T-helper 22 cell (primary cell): ENCODE data around the gene WDR86.

Experiments used
- DNase-seq: peaks from one replicate; pipeline ENCODE4 v3.0.0-alpha.2; 2020; ENCODE audit warnings: low read depth

Gene WDR86

DNA sequence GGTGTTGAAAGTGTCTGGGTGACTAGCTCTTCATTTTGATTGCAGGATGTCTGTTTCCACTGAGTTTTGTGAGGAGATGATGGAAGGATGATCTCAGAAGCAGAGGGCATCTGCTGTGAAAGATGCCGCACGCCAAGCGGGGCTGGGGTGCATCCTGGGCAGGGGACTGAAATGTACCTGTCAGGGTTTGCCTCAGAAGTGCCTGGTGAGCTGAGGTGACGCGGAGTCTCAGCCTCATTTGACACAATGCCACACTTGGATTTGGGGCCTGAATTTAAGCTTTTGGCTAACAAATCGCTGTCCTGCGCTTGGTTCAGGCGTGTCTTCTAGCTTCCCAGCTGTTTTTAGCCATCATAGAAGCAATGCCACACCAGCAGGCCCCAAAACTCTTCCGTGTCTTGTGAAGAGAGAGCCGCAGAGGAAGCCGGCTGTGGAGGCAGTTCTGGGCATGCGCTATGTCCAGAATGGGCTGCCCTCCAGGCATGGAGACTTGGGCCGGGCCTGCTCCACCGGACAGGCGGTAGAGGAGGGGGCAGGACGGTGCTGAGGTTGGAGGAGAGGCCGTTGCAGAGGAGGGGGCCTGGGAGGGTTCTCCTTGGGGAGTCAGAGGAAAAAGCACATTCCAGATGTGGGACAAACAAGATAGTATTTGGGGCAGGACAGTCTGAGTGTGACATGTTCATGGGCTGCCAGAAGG lies 31.2 kb downstream of the WDR86 start:
- DNase-seq: no peak

DNA sequence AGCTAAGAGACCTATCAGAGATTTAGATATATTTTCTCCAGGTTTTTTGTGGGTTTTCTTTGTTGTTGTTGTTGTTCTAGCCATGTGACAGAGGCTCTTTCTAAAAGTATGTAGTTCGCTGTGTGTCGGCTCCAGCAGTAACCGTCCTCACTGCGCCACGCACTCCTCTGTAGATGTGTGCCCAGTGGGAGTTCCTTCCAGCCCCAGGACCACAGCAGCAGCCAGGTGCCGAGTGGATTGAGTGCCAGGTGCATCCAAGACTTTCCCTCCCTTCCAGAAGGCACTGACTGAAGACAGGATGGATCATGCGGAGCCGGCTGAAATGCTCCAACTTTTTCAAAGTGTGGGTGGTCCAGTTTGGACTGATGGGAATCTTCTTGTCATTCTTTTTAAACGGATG lies 31.8 kb downstream of the WDR86 start:
- no peak for DNase-seq

DNA sequence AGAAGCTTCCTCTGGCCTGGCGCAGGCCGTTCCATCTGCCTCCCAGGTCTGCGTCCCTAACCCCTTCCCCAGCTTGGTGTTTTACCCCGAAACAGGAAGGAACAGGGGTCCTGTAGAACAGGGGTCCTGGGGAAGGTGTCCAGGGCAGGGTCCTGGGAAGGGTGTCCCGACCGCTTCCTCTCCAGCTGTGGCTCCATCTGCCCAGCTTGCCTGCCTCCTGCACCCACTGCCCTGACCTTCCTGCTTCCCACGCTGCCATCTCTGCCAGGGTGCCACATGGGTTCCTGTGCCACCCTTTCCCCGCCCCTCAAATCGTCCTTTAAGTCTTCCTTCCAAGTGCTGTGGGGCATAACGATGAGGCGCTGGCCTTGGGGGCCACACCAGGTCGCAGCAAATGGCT lies 32.4 kb downstream of the WDR86 start:
- no peak for DNase-seq

DNA sequence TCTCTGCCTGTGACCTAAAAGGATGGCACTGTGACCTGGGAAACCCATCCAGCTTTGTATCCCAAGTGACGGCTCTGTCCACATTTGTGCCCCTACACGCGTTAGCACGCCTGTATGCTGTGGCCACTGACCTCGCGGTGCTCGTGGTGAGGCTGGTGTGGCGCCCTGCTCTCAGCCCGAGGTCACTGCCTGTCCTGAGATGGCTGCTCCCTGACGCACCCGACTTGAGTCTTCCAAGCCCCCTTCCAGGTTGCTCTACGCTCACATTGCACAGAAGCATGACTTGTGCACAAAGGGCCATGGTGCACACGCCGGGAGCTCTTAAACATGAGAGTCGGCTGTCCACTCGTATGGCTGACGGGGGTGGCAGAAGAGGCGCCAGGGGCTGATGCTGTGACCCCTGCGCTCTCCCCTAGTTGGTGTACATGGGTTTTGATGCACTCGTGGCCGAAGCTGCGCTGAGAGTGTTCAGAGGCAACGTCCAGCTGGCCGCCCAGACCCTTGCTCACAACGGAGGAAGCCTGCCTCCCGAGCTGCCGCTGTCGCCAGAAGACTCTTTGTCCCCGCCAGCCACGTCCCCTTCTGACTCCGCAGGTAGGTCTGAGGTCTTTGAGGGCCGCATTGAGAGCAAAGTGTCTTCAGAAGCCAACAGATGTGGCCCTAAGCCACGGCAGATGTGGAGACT lies 33.5 kb downstream of the WDR86 start:
- DNase-seq: no peak

DNA sequence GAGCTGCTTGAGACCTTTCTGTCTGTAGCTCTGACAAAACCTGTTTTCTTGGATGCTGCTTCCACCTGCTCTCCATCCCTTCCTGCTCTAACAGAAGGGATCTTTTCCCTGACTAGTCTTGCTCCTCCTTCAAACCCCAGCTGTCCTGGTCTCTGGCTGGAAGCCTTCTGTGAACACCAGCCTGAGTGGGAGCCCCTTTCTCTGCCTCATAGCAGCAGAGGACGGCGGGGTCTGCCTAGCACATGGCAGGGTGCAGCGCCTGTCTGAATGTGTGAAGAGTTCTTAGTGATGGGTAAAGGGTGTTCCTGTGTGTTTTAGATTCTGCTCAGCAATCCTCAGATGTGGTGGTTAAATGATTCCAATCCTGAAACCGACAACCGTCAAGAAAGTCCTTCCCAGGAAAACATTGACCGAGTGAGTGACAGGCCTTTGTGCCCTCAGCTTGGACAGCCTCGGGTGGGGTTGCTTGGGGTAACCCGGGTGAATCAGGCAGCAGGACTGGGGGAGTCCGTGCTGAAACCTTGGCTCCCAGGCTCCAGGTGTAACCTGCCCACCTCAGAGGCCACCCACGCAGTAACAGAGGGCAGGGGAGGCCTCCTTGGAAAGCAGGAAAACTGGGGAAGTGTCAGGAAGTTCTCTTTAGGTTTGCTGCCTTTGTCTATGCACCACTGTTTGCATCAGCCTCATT lies 34.2 kb downstream of the WDR86 start:
- no peak for DNase-seq

DNA sequence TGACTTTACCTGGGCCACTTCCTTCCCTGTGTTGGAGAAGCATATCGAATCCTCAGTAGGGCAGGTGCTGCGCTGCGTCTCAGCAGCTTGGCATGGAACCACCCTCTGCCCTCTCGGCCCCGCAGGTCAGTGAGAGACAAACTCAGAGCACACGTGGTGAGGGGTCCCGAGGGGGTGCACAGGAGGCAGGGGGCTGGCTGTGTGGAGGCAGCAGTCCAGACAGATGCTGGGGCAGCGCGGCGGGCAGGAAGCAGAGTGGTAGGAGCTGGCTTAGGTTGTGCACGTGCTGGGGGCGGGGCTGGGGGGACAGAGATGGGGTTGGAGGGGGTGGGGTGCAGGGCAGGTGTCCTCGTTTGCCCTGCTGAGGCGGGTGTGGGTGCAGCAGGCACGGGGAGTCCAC lies 35.1 kb downstream of the WDR86 start:
- no peak for DNase-seq

DNA sequence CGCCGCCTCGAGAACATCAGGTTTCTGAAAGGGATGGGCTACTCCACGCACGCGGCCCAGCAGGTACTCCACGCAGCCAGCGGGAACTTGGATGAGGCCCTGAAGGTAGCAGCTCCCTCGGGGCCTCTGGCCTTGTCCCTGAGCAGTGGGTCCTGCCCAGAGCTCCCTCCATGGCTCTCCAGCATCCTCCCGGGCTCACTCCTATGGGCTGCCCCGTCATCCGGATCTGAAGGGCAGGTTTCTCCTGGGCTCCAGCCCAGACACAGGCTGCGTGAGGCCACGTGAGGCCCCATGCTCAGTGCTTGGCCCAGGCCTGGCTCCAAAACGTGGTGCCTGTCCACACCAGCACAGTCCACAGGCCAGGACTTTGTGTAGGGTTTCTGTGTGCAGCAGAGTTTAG lies 35.7 kb downstream of the WDR86 start:
- DNase-seq: no peak

DNA sequence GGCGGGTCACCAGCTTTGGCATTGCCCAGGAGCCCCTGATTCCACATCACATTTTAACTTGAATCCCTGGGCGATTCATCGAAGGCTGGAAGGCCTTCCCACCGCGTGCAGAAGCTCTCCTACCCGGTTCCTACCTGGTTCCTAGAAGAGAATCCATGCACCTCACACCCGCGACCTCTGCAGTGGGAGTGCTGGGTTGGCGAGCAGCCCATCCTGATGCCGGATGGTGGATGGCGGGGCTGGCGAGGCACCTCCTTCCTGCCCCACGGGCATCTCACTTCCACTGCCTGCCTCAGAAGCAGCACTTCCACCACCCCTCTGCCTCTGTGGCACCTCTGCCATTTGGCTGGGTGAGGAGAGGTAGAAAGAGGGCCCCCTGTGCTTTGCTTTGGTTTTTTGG lies 36.2 kb downstream of the WDR86 start:
- DNase-seq: no peak

DNA sequence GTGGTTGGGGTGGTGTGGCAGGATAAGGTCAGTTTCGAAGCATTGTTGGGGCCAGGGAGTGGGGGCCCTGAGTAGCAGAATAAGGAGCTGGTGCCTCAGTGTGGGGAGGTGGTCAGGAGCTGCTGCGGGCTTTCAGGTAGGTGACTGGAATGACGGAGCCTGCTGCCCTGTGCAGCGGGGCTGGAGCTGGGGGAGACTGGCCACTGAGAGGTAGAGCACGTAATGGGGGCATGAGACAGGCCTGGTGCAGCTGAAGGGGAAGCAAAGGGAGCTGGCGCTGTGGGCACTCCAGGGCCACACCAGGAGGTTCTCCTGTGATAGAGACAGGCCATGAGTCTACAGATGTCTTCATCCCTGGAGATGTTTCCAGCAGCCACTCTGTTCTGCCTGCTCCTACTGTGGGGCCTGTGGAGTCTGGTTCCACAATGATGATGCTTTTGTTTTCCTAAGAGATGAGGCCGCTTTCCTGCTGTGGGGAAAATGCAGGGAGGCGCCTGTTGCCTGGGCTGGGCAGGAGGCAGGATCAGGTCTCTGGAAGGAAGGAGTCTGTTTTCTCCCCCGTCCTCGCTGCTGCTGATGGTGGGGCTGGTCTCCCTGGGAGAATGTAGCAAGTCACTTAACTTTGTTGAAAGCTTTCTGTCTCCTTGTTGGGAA lies 37.1 kb downstream of the WDR86 start:
- no peak for DNase-seq

DNA sequence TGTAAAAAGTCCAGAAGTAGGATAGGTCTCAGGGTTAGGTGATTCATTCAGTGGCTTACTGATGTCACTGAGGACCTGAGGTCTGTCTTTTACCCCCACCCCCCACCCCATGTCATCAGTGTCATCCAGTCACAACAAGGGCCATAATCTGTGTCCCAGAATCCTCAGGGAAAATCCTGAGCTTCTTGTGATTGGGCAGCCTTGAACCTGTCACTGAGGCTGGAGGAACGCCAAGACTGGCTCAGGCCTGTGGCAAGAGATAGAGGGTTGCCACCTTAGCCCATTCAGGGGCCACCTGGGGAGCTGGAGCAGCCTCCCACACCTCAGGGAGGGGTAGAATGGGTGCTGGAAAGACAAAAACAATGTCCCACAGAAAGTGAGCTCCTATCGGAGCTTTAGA lies 38.6 kb downstream of the WDR86 start:
- DNase-seq: no peak

DNA sequence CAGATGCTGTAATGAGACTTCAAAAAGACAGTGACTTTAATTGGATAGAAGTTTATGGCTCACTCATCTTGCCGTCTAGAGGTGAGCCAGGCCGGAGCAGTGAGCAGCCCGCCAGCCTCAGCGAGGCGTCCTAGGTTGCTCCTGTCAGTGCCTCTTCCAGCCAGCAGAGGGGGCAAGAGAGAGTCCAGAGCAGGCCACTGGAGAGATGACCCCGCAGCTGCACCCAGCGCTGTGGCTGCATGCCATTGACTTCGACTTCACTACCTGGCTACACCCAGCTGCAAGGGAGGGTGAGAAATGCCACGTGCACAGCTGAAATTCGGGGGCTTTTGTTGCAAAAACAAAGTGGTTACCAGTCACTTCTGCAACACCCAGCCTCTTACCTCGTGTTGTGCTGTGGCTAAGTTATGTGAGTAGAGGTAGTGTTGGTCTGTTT lies 41.7 kb downstream of the WDR86 start:
- peak; percentile 54 for DNase-seq

DNA sequence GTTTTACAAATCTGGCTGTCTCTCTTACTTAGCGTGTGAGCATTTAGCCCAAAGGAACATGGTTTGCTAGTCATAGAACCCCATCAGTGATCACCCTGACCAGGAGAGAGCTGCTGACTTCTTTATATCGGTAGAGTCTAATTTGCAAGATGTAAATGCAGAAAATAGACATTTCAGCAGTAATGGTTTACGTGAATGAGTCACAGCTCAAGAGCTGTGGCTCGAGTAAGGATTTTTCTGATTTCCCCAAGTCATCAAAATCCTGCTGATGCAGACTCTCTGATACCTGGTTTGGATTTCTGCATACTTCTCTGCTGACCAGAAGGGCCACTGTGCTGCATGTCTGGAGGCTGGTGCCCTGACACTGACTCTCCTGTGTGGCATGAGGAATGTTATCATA lies 42.6 kb downstream of the WDR86 start:
- DNase-seq: no peak

DNA sequence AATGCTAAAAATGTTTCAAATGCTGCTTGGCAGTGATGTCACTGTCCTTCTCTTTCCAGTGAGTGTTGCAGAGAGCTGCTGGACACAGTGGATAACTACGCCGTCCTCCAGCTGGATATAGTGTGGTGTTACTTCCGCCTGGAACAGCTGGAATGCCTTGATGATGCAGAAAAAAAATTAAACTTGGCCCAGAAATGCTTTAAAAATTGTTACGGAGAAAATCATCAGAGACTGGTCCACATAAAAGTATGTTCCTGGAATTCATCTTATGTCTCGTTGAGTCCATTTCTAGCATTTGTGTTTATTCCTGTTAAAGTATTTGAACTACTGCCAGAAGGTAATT lies 43.0 kb downstream of the WDR86 start:
- no peak for DNase-seq

DNA sequence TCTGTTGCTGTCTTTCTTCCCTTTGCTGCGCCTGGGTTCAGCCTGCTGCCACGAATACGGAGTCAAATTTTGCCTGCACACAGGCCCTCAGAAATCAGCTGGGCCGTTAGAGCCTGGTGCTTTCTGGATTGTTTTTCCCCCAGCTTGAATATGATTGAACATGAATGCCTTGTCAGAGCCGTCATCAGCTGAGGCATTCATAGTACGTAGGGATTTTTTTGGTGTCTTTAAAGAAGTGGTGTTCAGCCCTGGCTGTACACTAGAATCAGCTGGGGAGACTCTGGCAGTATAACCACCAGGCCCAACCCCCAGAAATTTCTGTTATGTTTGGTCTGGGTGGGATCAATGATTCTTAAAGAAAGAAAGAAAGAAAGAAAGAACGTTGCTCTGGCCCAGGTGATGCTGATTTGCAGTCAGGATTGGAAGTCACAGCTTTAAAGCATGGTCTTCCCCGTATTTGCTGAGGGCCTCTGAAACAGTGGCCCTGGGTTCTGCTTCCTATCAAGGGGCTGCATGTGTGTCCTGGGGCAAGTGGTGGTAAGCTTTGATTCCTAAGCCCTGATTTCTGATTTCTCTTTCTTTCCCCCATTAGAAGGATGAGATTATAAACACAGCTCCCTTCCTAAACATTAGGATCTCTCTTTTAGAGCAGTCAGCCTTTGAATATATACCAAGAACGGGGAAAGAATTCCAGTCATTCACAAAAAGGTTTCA lies 43.5 kb downstream of the WDR86 start:
- no peak for DNase-seq

DNA sequence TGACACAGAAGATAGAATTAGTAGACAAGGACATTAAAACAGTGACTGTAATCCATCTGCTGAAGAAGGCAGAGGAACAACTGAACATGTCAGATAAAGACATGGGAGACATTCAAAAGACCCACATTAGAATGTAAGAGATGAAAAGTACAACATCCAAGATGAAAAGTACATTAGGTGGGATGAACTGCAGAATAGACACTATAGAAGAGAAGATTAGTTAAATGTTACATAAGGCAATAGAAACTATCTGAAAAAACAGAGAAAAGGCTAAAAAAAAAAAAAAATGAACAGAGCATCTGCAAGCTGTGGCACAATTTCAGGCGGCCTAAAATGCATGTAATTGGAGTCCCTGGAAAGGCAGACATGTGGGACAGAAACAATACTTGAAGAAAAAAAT lies 46.7 kb downstream of the WDR86 start:
- no peak for DNase-seq

DNA sequence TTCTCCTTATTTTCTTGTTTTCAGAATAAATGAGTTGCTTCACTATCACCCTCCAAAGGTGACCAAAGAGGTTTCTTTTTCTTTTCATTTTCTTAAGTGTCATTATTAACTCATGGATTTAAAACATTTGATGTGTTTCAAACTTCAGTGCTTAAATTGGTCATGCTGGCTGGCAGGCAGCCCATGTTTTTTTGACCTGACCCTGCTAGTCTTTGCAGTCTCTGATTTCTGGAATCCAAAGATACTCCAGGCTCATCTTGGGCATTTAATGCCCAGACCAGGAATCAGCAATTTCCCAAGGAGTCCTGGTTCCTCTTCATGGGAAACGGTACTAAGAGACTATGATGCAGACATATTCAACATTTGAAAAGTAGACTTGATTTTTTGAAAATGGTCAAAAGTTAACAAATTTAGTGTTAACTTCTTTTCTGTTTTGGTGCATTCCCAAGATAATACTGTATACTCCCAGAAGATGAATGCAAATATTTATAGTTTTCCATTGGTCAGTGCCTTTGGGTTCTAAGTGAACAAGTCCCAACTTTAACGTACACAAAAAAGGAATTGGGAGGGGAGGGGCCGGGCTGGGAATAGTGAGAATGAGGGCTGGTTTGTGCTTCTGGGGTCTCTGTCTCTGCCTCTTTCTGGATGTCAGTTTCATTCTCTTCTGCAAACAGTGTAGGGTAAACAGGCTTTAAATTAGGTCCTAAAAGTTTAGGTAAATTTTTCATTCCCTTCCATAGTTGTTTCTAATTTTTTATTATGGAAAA lies 48.5 kb downstream of the WDR86 start:
- DNase-seq: no peak

DNA sequence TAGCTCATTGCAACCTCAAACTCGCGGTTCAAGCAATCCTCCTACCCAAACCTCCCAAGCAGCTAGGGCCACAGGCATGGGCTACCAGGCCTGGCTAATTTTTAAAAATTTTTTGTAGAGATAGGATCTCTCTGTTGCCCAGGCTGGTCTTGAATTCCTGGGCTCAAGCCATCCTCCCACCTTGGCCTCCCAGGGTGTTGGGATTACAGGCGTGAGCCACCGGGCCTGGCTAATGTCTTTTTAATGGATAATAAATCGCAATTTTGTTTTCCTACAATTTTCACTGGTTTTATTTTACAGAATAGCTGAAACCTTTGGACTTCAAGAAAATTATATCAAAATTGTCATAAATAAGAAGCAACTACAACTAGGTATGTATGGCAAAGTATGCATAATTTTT lies 57.3 kb downstream of the WDR86 start:
- no peak for DNase-seq

DNA sequence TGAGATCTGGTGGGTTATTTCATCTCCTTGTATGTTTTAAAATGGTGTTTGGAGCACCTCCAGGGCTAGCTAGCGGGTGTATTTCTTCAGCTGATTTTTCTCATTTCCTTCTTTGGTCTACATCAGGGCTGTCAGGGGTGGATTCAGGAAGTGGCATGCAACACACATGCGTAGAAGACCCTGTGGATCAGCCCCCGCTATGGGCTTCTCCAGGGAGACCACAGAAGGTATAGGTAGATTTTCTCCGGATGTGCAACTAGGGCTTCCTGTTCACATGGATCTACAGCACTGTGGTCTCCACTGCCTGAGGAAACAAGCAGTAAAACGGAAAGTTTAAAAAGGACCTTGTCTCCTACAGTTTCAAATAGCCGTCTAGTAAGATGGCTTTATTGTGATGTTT lies 57.9 kb downstream of the WDR86 start:
- peak; percentile 77 for DNase-seq

DNA sequence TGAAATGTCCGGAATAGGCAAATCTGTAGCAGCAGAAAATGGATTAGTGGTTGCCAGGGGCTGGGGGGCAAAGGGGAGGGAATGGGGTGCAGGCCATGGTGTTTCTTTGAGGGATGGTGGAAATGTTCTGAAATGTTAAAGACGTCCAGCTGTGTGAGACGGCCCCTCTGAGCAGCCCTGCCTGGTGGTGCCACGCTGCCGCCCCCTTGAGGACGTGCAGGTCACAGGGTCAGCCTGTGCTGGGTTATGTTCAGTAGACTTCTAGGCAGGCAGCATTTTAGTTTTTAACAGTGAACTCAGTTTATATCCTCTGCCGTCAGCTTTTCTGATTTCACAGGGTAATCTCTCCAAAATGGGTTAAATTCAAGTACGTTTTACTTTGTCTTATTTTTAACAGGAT lies 58.8 kb downstream of the WDR86 start:
- no peak for DNase-seq

DNA sequence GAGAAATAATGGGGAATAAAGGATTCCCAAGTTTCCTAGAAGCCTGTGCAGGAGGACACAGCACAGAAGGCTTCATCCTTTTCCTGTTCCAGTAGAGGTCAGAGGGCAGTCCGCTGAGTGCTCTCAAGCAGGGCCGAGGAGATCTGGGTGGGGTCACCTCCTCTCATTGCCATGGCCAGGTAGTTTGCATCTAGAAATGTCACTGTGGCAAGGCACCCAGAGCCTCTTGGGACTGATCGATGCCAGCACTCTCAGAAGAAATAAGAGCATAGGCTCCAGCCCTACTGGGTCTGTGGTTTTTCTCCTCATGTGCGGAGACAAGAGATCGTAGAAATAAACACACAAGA lies 60.4 kb downstream of the WDR86 start:
- DNase-seq: no peak

DNA sequence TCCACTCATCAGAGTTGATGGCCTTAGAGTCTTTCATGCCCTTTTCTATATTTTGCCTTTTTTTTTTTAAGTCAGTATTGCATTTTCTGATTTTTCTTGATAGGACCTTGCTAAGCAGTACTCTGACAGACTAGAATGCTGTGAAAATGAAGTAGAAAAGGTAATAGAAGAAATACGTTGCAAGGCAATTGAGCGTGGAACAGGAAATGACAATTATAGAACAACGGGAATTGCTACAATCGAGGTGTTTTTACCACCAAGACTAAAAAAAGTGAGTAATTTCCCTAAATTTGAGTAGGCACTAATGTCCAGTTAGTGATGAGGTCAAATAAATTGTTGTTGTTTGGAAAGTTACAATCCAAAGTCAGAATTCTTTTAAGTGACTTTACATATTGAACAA lies 60.9 kb downstream of the WDR86 start:
- no peak for DNase-seq

DNA sequence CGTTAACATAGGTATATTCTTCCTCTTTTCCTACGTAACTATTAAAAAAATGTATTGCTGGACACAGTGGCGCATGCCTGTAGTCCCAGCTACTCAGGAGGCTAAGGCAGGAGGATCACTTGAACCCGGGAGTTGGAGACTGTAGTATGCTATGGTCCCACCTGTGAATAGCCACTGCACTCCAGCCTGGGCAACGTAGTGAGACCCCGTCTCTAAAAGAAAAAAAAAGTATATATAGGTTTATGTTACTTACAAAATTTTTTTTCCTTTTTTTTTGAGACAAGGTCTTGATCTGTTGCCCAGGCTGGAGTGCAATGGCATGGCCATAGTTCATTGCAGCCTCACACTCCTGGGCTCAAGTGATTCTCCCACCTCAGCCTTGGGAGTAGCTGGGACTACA lies 62.6 kb downstream of the WDR86 start:
- DNase-seq: no peak
